Adrenal gland (tissue), 5 donors: ENCODE measurements around the gene NR5A2.

Experiments used
- CTCF ChIP-seq, 6 experiments: fragments of 450-650 bp in 4 of 6; fragments of 200-600 bp in 2 of 6; sonication (generic) in 1 of 6; IDR thresholded peaks; 1 replicate in 5 of 6; 2 replicates in 1 of 6; pipeline versions ENCODE4 v1.5.1 to v1.8.0; 2016 to 2021; ENCODE audit warnings: antibody characterized with exemption in 6 of 6, mild to moderate bottlenecking in 2 of 6, moderate library complexity in 1 of 6
- POLR2A ChIP-seq, 2 donors: fragments of 450-650 bp; IDR thresholded peaks; one replicate each; pipeline ENCODE4 v1.6.1; 2017; ENCODE audit warnings: antibody characterized with exemption in 2 of 2, mild to moderate bottlenecking in 2 of 2, moderate library complexity in 1 of 2
- donor health status: DM: no; HTN: no; CAD: no.

- no peak for TF ChIP-seq CTCF (IDR thresholded peaks at IDR 0.05)
- no peak for TF ChIP-seq POLR2A (IDR thresholded peaks at IDR 0.05)
These were observed 1.7 kb downstream of the NR5A2 start for GRCh38 chr1:200029035-200029821.
